ENCODE measurements around the gene KCNQ2. TPM values are rescaled to one million over a fixed set of nuclear protein-coding genes. Genes with fewer than 3 reads are reported as not detected.
A peak's percentile ranks its signal among the peaks of the same experiment; 100 is the strongest.

KCNQ2 gene
- total RNA-seq, 1 donor from 2014 or later = not detected

- intact Hi-C loops (cut with DNase I) = no loop called here
- Histone ChIP-seq H3K4me3 (no peak overlapping the region), H3K36me3 (no peaks in the 10 kb centered on the region), H3K27ac (no peak overlapping the region), H3K9me3 (no peaks in the 10 kb centered on the region), H3K4me1 (peaks cover 22% of the 10 kb centered on the region), H3K27me3 (ENCODE audit: low read depth) (peaks cover 64% of the 10 kb centered on the region)
- DNase-seq = no peak
- no peak for ATAC-seq
- TF ChIP-seq CTCF (IDR thresholded peaks at IDR 0.05) = no peak
Measured at GRCh38 chr20:63497138-63497945, 24.9 kb upstream of the KCNQ2 start.

GRCh38 chr20:63496596-63497120, 24.2 kb upstream of the KCNQ2 start:
- no peak for DNase-seq
- H3K4me3 ChIP-seq = peak overlapping the region; percentile 48
- peak in 1 of 2 donors; percentile 13 for ATAC-seq
- H3K36me3 ChIP-seq = no peaks in the 10 kb centered on the region
- intact Hi-C loops (cut with DNase I) = no loop called here
- no peak overlapping the region for H3K27ac ChIP-seq
- H3K27me3 ChIP-seq (ENCODE audit: low read depth) = peaks cover 57% of the 10 kb centered on the region
- no peak for TF ChIP-seq CTCF (IDR thresholded peaks at IDR 0.05)
- H3K4me1 ChIP-seq = peaks cover 22% of the 10 kb centered on the region
- no peaks in the 10 kb centered on the region for H3K9me3 ChIP-seq

GRCh38 chr20:63495741-63496595, 23.5 kb upstream of the KCNQ2 start:
- intact Hi-C loops (cut with DNase I) = no loop called here
- Histone ChIP-seq H3K9me3 (no peaks in the 10 kb centered on the region), H3K27ac (no peak overlapping the region), H3K27me3 (ENCODE audit: low read depth) (peaks cover 58% of the 10 kb centered on the region), H3K36me3 (no peaks in the 10 kb centered on the region), H3K4me3 (peak overlapping the region; percentile 48), H3K4me1 (peaks cover 22% of the 10 kb centered on the region)
- peak; percentile 83 for DNase-seq
- peak; percentile 64 to 81 for ATAC-seq
- TF ChIP-seq CTCF (IDR thresholded peaks at IDR 0.05) = peak; percentile 96

GRCh38 chr20:63495167-63495720, 22.8 kb upstream of the KCNQ2 start:
- no peak overlapping the region for H3K27ac ChIP-seq
- no peak overlapping the region for H3K4me3 ChIP-seq
- H3K36me3 ChIP-seq = no peaks in the 10 kb centered on the region
- TF ChIP-seq CTCF (IDR thresholded peaks at IDR 0.05) = no peak
- peaks cover 58% of the 10 kb centered on the region for H3K27me3 ChIP-seq (ENCODE audit: low read depth)
- intact Hi-C loops (cut with DNase I) = no loop called here
- DNase-seq (no peak), ATAC-seq (no peak)
- H3K9me3 ChIP-seq = no peaks in the 10 kb centered on the region
- H3K4me1 ChIP-seq = peaks cover 22% of the 10 kb centered on the region

GRCh38 chr20:63494420-63495166, 22.1 kb upstream of the KCNQ2 start:
- Histone ChIP-seq H3K9me3 (no peaks in the 10 kb centered on the region), H3K4me3 (no peak overlapping the region), H3K27me3 (ENCODE audit: low read depth) (peaks cover 58% of the 10 kb centered on the region), H3K36me3 (no peaks in the 10 kb centered on the region), H3K27ac (no peak overlapping the region), H3K4me1 (peaks cover 21% of the 10 kb centered on the region)
- ATAC-seq = no peak
- TF ChIP-seq CTCF (IDR thresholded peaks at IDR 0.05) = no peak
- intact Hi-C loops (cut with DNase I) = no loop called here
- no peak for DNase-seq

Measured in lower lobe of right lung (tissue), 2 donors.